WTC11 (cell line): ENCODE data around the gene FAM20C. TPM values are rescaled to one million over a fixed set of nuclear protein-coding genes. Genes with fewer than 3 reads are reported as not detected.

ENCODE experiments used
- ATAC-seq: fragments of 200-7000 bp; cut with Tn5 transposase; 2 replicates; pipeline ENCODE4 v1.10.0; 2021; ENCODE audit warnings: mild to moderate bottlenecking, moderate library complexity
- CTCF ChIA-PET: fragments of 300-600 bp; sonication (Branson Sonifier 250); formaldehyde crosslinking; loops from one replicate; lab custom pipeline; 2021; ENCODE audit warnings: antibody characterized with exemption; lab: Charles Lee
- POLR2A ChIA-PET: fragments of 350-600 bp; sonication (Branson Sonifier 250); formaldehyde crosslinking; loops from one replicate; lab custom pipeline; 2021; ENCODE audit warnings: antibody characterized with exemption; lab: Charles Lee
- DNase-seq: peaks from one replicate; pipeline ENCODE4 v3.0.0; 2021; ENCODE audit warnings: low spot score
- H3K27ac Mint-ChIP-seq: 2 replicates; pipeline ENCODE4 v1.8.0; 2021; ENCODE audit warnings: mixed read lengths
- H3K27me3 Mint-ChIP-seq: 2 replicates; pipeline ENCODE4 v1.8.0; 2021; ENCODE audit warnings: low read depth, mild to moderate bottlenecking, moderate library complexity, mixed read lengths
- H3K36me3 Mint-ChIP-seq: 2 replicates; pipeline ENCODE4 v1.8.0; 2021; ENCODE audit warnings: mixed read lengths
- H3K4me1 Mint-ChIP-seq: 2 replicates; pipeline ENCODE4 v1.8.0; 2022; ENCODE audit warnings: mixed read lengths
- H3K4me3 Mint-ChIP-seq: 2 replicates; pipeline ENCODE4 v1.8.0; 2021; ENCODE audit warnings: mild to moderate bottlenecking, moderate library complexity, mixed read lengths
- H3K9me3 Mint-ChIP-seq: 2 replicates; pipeline ENCODE4 v1.8.0; 2021; ENCODE audit warnings: mixed read lengths
- CREM ChIP-seq: sonication (generic); formaldehyde crosslinking; IDR thresholded peaks from 2 replicates; pipeline ENCODE4 v1.8.1; 2022; ENCODE audit warnings: mild to moderate bottlenecking, missing genetic modification reagents, moderate library complexity
- GRHL2 ChIP-seq: fragments of 250-450 bp; sonication (Bioruptor Pico); IDR thresholded peaks from 2 replicates; pipeline ENCODE4 v1.8.0; 2022; ENCODE audit warnings: mild to moderate bottlenecking, moderate library complexity; ENCODE audit not compliant: insufficient replicate concordance, severe bottlenecking
- JAZF1 ChIP-seq: fragments of 250-450 bp; sonication (Bioruptor Pico); IDR thresholded peaks from 2 replicates; pipeline ENCODE4 v1.9.0; 2021; ENCODE audit warnings: moderate library complexity, mild to moderate bottlenecking, inconsistent platforms
- JUN ChIP-seq: sonication (generic); formaldehyde crosslinking; IDR thresholded peaks from 2 replicates; pipeline ENCODE4 v1.8.0; 2023; ENCODE audit warnings: mild to moderate bottlenecking, missing genetic modification reagents
- MYBL2 ChIP-seq: sonication (generic); formaldehyde crosslinking; IDR thresholded peaks from 2 replicates; pipeline ENCODE4 v1.8.1; 2023; ENCODE audit warnings: mild to moderate bottlenecking, moderate library complexity, missing genetic modification reagents
- NFYB ChIP-seq: sonication (generic); formaldehyde crosslinking; conservative IDR thresholded peaks from 2 replicates; pipeline ENCODE4 v1.8.0; 2022; ENCODE audit warnings: low read depth, missing genetic modification reagents
- PREB ChIP-seq: sonication (generic); formaldehyde crosslinking; IDR thresholded peaks from 2 replicates; pipeline ENCODE4 v1.8.1; 2022; ENCODE audit warnings: mild to moderate bottlenecking, missing genetic modification reagents, moderate library complexity, borderline replicate concordance
- RELA ChIP-seq: sonication (generic); formaldehyde crosslinking; IDR thresholded peaks from 2 replicates; pipeline ENCODE4 v1.8.1; 2022; ENCODE audit warnings: missing genetic modification reagents, mild to moderate bottlenecking, borderline replicate concordance
- ZNF121 ChIP-seq: sonication (generic); formaldehyde crosslinking; IDR thresholded peaks from 2 replicates; pipeline ENCODE4 v1.8.0; 2023; ENCODE audit warnings: missing genetic modification reagents
- ZNF219 ChIP-seq: sonication (generic); formaldehyde crosslinking; IDR thresholded peaks from 2 replicates; pipeline ENCODE4 v1.8.0; 2023; ENCODE audit warnings: missing genetic modification reagents, mild to moderate bottlenecking, borderline replicate concordance
- ZNF263 ChIP-seq: sonication (generic); formaldehyde crosslinking; IDR thresholded peaks from 2 replicates; pipeline ENCODE4 v1.8.1; 2022; ENCODE audit warnings: low read depth, mild to moderate bottlenecking, moderate library complexity, missing genetic modification reagents
- ZNF396 ChIP-seq: fragments of 250-450 bp; sonication (Bioruptor Pico); IDR thresholded peaks from 2 replicates; pipeline ENCODE4 v1.8.0; 2021; ENCODE audit warnings: mild to moderate bottlenecking, moderate library complexity, borderline replicate concordance
- ZNF416 ChIP-seq: fragments of 250-450 bp; sonication (Bioruptor Pico); IDR thresholded peaks from 2 replicates; pipeline ENCODE4 v1.9.0; 2021; ENCODE audit warnings: mild to moderate bottlenecking, inconsistent platforms
- total RNA-seq: library from RNA; stranded (reverse); gene quantifications from 3 replicates; pipeline ENCODE4 v1.2.3, GENCODE V29; 2021
- TF ChIP-seq, protein P1 (sequence below): fragments of 200-600 bp; IDR thresholded peaks from 2 replicates; pipeline ENCODE4 v1.8.0; 2022; ENCODE audit warnings: antibody characterized with exemption
- TF ChIP-seq, protein P2 (sequence below): sonication (generic); formaldehyde crosslinking; IDR thresholded peaks from 2 replicates; pipeline ENCODE4 v1.8.1; 2022; ENCODE audit warnings: missing genetic modification reagents, borderline replicate concordance
- TF ChIP-seq, protein P3 (sequence below): sonication (generic); formaldehyde crosslinking; IDR thresholded peaks from 2 replicates; pipeline ENCODE4 v1.8.1; 2023; ENCODE audit warnings: mild to moderate bottlenecking, moderate library complexity, missing genetic modification reagents

The FAM20C gene
- total RNA-seq, 1 experiment from 2014 or later: 64.9 TPM

DNA sequence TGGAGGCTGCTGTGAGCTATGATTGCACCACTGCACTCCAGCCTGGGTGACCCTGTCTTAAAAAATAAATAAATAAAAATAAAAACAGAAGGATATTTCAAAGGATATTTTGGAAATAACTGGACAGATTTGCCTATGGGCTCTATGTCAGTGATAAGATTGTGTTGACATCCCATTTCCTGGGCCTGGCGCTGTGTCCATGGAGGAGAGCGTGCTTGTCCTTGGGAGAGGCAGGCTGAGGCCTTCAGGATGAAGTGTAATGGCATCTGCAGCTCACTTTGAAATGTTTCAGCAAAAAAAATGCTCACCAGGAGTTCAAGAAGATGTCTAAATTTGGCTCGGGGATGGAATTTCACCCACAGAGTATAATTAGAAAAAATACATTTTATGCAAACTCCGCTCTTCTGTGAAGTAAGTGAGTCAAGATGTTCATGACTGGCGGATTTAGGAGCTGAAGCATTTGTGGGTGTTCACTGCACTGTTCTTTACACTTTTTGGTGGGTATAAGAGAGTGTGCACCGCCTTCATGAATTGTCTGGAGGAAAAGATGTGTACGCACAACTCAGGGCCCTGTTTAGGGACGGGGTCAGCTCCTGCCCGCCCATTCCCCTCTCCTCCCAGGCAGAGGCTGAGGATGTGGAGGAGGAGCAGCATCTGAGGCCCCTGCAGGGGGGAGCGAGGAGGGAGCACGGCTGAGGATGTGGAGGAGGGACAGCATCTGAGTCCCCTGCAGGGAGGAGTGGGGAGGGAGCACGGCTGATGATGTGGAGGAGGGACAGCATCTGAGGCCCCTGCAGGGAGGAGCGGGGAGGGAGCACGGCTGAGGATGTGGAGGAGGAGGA, 79.1 kb downstream of the FAM20C start:
- Mint-ChIP-seq H3K9me3 (peaks cover 62% of the 10 kb centered on the region), H3K4me1 (no peaks in the 10 kb centered on the region)

GRCh38 chr7:272108-272615, 79.8 kb downstream of the FAM20C start:
- H3K4me3 Mint-ChIP-seq: no peak overlapping the region
- DNase-seq: no peak
- H3K27me3 Mint-ChIP-seq: peaks cover 33% of the 10 kb centered on the region
- H3K36me3 Mint-ChIP-seq: peaks cover 47% of the 10 kb centered on the region
- TF ChIP-seq GRHL2 (CRISPR knock-in tag) (no peak), CREM (no peak), NFYB (CRISPR knock-in tag) (no peak), ZNF219 (CRISPR knock-in tag) (no peak), ZNF396 (CRISPR knock-in tag) (no peak), ZNF121 (no peak), JAZF1 (no peak), MYBL2 (no peak), JUN (no peak), PREB (CRISPR knock-in tag) (no peak), RELA (CRISPR knock-in tag) (no peak), ZNF416 (CRISPR knock-in tag) (no peak)
- TF ChIP-seq, protein P1, sequence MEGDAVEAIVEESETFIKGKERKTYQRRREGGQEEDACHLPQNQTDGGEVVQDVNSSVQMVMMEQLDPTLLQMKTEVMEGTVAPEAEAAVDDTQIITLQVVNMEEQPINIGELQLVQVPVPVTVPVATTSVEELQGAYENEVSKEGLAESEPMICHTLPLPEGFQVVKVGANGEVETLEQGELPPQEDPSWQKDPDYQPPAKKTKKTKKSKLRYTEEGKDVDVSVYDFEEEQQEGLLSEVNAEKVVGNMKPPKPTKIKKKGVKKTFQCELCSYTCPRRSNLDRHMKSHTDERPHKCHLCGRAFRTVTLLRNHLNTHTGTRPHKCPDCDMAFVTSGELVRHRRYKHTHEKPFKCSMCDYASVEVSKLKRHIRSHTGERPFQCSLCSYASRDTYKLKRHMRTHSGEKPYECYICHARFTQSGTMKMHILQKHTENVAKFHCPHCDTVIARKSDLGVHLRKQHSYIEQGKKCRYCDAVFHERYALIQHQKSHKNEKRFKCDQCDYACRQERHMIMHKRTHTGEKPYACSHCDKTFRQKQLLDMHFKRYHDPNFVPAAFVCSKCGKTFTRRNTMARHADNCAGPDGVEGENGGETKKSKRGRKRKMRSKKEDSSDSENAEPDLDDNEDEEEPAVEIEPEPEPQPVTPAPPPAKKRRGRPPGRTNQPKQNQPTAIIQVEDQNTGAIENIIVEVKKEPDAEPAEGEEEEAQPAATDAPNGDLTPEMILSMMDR: no peak
- TF ChIP-seq, protein P2, sequence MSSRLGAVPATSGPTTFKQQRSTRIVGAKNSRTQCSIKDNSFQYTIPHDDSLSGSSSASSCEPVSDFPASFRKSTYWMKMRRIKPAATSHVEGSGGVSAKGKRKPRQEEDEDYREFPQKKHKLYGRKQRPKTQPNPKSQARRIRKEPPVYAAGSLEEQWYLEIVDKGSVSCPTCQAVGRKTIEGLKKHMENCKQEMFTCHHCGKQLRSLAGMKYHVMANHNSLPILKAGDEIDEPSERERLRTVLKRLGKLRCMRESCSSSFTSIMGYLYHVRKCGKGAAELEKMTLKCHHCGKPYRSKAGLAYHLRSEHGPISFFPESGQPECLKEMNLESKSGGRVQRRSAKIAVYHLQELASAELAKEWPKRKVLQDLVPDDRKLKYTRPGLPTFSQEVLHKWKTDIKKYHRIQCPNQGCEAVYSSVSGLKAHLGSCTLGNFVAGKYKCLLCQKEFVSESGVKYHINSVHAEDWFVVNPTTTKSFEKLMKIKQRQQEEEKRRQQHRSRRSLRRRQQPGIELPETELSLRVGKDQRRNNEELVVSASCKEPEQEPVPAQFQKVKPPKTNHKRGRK (CRISPR knock-in tag): no peak
- TF ChIP-seq, protein P3, sequence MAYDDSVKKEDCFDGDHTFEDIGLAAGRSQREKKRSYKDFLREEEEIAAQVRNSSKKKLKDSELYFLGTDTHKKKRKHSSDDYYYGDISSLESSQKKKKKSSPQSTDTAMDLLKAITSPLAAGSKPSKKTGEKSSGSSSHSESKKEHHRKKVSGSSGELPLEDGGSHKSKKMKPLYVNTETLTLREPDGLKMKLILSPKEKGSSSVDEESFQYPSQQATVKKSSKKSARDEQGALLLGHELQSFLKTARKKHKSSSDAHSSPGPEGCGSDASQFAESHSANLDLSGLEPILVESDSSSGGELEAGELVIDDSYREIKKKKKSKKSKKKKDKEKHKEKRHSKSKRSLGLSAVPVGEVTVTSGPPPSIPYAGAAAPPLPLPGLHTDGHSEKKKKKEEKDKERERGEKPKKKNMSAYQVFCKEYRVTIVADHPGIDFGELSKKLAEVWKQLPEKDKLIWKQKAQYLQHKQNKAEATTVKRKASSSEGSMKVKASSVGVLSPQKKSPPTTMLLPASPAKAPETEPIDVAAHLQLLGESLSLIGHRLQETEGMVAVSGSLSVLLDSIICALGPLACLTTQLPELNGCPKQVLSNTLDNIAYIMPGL (CRISPR knock-in tag): no peak
- TF ChIP-seq, all 79 proteins: peak for 0
- no peak overlapping the region for H3K27ac Mint-ChIP-seq
- ChIA-PET CTCF (no interaction called here), POLR2A (no interaction called here)
- ATAC-seq: no peak
- H3K4me1 Mint-ChIP-seq: no peaks in the 10 kb centered on the region
- H3K9me3 Mint-ChIP-seq: peaks cover 64% of the 10 kb centered on the region

More for the DNA sequence above, 79.1 kb downstream of the FAM20C start:
- no peak for DNase-seq
- CTCF ChIA-PET: no interaction called here
- H3K4me3 Mint-ChIP-seq: no peak overlapping the region
- TF ChIP-seq PREB (CRISPR knock-in tag) (no peak), ZNF263 (CRISPR knock-in tag) (peak; percentile 64; the same call in 1 of the 2 replicates)
- no peak for ATAC-seq
- POLR2A ChIA-PET: no interaction called here
- H3K27ac Mint-ChIP-seq: no peak overlapping the region
- peaks cover 33% of the 10 kb centered on the region for H3K27me3 Mint-ChIP-seq
- peaks cover 47% of the 10 kb centered on the region for H3K36me3 Mint-ChIP-seq
